ENCODE data around the gene FPGS. TPM values are rescaled to one million over a fixed set of nuclear protein-coding genes. Genes with fewer than 3 reads are reported as not detected.
"Not testable (repeated sequence)": the region's sequence is repeated elsewhere in the genome, so short reads cannot be mapped to it uniquely, and the experiment has no call there.

FPGS gene
- total RNA-seq, 4 donors from 2014 or later = 46.1 to 105 (median 71.5) TPM

DNA sequence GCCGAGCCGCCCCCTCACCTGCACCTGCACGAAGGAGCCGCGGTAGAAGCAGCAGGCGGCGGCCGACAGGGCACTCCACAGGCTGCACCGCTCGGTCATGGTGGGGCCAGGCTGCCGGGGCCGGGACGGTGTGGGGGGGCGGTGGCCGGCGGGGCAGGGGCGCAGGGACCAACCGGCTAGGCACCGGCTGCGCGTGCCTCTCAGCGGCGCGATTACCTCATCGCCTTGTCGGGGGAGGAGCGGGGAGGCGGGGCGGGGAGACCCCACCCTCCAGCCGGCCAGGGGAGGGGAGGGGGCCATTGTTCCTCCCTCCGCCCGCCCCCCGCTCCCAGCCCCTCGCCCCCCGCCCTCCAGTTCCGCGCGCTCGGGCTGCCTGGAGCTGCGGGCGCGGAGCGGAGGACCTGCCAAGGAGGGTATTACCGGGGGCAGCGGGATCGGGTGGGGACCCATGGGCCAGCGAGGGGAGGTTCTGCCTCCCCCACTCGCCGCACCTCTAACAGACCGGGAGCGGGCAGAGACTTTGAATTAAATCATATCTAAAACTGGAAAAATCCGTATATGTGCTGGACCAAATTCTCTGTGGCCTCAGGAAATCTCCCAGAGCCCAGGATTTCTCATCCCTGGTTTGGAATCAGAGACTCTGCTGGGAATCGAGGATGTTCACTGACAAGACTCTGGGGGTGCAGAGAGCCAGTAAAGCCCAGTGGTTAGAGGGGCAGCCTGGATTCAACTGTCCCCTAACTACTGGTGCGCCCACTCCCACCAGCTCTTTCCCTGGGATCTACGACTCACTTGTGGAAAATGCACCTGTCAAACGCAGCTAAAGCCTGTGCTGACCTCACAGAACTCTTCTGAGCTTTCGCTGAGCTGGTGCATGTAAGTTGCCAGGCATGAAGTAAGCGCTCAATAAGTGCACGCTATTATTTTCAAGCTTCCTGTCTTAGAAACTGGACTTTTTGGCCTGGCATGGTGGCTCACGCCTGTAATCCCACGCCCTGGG lies 47.3 kb upstream of the FPGS start:
- no peak overlapping the region for H3K27ac ChIP-seq
- TF ChIP-seq, protein P1, sequence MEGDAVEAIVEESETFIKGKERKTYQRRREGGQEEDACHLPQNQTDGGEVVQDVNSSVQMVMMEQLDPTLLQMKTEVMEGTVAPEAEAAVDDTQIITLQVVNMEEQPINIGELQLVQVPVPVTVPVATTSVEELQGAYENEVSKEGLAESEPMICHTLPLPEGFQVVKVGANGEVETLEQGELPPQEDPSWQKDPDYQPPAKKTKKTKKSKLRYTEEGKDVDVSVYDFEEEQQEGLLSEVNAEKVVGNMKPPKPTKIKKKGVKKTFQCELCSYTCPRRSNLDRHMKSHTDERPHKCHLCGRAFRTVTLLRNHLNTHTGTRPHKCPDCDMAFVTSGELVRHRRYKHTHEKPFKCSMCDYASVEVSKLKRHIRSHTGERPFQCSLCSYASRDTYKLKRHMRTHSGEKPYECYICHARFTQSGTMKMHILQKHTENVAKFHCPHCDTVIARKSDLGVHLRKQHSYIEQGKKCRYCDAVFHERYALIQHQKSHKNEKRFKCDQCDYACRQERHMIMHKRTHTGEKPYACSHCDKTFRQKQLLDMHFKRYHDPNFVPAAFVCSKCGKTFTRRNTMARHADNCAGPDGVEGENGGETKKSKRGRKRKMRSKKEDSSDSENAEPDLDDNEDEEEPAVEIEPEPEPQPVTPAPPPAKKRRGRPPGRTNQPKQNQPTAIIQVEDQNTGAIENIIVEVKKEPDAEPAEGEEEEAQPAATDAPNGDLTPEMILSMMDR (IDR thresholded peaks at IDR 0.05) = no peak
- TF ChIP-seq POLR2A (IDR thresholded peaks at IDR 0.05) = no peak
- peaks cover 0 to 5% (median 0%) of the 10 kb centered on the region in 4 donors for H3K4me1 ChIP-seq
- no peaks in the 10 kb centered on the region for H3K9me3 ChIP-seq
- H3K36me3 ChIP-seq = peaks cover 0 to 6% (median 0%) of the 10 kb centered on the region in 3 donors
- H3K27me3 ChIP-seq = peaks cover 0 to 18% of the 10 kb centered on the region in 2 donors
- no peak overlapping the region for H3K4me3 ChIP-seq
- DNase-seq = no peak

DNA sequence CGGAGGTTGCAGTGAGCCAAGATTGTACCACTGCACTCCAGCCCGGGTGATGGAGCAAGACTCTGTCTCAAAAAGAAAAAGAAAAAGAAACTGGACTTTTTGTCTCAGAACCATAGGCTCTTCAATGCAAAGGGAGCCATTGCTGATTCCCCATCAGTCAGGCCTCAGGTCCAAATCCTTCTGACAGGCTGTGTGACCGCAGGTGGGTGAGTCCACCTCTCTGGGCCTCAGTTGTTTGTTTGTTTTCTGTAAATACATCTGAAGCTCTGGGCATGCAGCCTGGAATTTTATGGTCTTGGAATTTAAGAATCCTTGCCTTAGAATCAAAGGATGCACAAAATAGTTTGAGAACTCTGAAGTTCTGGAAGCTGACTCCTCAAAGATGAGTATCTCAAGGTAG lies 46.4 kb upstream of the FPGS start:
- no peak overlapping the region for H3K4me3 ChIP-seq
- TF ChIP-seq, protein P1 (IDR thresholded peaks at IDR 0.05) = no peak
- TF ChIP-seq POLR2A (IDR thresholded peaks at IDR 0.05) = no peak
- DNase-seq = no peak
- no peaks in the 10 kb centered on the region for H3K36me3 ChIP-seq
- peaks cover 0 to 18% of the 10 kb centered on the region in 2 donors for H3K27me3 ChIP-seq
- no peak overlapping the region for H3K27ac ChIP-seq
- no peaks in the 10 kb centered on the region for H3K9me3 ChIP-seq
- H3K4me1 ChIP-seq = peaks cover 0 to 5% (median 0%) of the 10 kb centered on the region in 4 donors

DNA sequence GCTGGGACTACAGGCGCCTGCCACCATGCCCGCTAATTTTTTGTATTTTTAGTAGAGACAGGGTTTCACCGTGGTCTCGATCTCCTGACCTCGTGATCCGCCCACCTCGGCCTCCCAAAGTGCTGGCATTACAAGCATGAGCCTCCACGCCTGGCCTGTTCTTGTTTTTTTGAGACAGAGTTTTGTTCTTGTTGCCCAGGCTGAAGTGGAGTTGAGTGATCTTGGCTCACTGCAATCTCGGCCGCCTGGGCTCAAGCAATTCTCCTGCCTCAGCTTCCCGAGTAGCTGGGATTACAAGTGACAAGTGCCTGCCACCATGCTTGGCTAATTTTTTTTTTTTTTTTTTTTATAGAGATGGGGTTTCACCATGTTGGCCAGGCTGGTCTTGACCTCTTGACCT lies 45.9 kb upstream of the FPGS start:
- H3K27ac ChIP-seq, H3K4me3 ChIP-seq, H3K4me1 ChIP-seq, H3K36me3 ChIP-seq, H3K9me3 ChIP-seq, DNase-seq: not testable (repeated sequence)
- peaks cover 0 to 18% of the 10 kb centered on the region in 2 donors for H3K27me3 ChIP-seq

DNA sequence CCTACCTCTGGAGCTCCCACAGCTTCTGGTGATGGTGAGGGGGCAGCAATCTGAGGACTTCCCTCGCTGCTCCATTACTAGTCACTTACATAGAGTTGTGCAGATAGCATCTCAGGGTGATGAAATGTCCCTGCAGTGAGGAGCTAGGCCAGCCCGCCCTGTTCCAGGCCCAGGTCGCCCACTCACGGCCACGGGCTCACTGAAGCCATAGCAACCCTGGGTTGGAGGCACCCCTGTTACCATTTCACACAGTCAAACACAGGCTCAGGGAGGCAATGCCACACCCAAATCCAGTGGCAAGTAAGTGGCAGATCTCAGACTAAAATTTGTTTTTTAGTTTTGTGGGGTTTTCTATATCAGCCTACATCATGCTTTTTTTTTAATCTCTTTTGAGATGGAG lies 43.8 kb upstream of the FPGS start:
- H3K9me3 ChIP-seq = no peaks in the 10 kb centered on the region
- TF ChIP-seq, protein P1 (IDR thresholded peaks at IDR 0.05) = no peak
- TF ChIP-seq POLR2A (IDR thresholded peaks at IDR 0.05) = no peak
- H3K36me3 ChIP-seq = no peaks in the 10 kb centered on the region
- DNase-seq = no peak
- no peak overlapping the region for H3K4me3 ChIP-seq
- H3K27ac ChIP-seq = no peak overlapping the region
- H3K4me1 ChIP-seq = peaks cover 0 to 5% (median 0%) of the 10 kb centered on the region in 4 donors
- peaks cover 0 to 18% of the 10 kb centered on the region in 2 donors for H3K27me3 ChIP-seq

DNA sequence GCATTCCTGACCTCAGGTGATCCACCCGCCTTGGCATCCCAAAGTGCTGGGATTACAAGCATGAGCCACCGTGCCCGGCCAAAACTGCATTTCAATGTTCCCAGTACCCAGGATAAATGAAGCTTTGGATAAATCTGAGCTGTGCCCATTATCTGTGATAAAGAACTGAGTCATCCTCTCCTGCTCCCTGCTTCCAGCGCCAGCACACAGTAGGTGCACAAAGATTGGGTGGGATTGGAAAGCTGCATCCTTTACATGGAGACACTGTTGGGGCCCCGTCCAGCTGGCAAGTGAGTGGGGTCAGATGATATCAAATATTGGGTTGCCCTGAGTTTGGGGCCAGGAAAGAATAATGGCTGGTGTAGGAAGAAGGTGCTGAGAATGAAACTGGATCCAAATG lies 41.6 kb upstream of the FPGS start:
- no peaks in the 10 kb centered on the region for H3K4me1 ChIP-seq
- no peaks in the 10 kb centered on the region for H3K9me3 ChIP-seq
- no peaks in the 10 kb centered on the region for H3K36me3 ChIP-seq
- no peak for TF ChIP-seq POLR2A (IDR thresholded peaks at IDR 0.05)
- TF ChIP-seq, protein P1 (IDR thresholded peaks at IDR 0.05) = no peak
- peaks cover 0 to 2% of the 10 kb centered on the region in 2 donors for H3K27me3 ChIP-seq
- DNase-seq = no peak
- H3K4me3 ChIP-seq = no peak overlapping the region
- peak overlapping the region in 1 of 4 donors; percentile 14 for H3K27ac ChIP-seq

DNA sequence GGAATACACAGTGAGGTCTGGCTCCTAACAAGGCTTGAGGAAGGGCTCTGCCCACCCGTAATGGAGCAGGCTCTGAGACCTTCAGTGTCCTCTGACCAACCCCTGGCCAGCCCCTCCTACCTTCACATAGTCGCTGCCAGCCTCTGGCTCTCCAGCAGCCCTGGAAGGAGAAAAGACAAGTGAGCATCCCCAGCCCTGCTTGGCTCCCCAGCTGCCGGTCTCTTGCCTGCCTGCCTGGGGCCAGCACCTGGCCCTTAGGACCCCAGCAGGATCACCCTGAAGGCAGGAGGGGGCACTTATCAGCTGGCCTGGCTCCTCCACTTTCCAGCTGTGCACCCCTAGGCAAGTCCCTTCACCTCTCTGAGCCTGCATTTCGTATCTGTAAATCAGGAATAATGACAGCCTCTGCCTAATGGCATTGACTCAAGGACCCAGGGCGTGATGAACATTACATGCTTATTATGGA lies 41.2 kb upstream of the FPGS start:
- no peaks in the 10 kb centered on the region for H3K36me3 ChIP-seq
- no peaks in the 10 kb centered on the region for H3K4me1 ChIP-seq
- H3K9me3 ChIP-seq = no peaks in the 10 kb centered on the region
- H3K27me3 ChIP-seq = no peaks in the 10 kb centered on the region
- TF ChIP-seq, protein P1 (IDR thresholded peaks at IDR 0.05) = no peak
- TF ChIP-seq POLR2A (IDR thresholded peaks at IDR 0.05) = no peak
- H3K27ac ChIP-seq = peak overlapping the region in 2 of 4 donors; percentile 14 to 50
- no peak for DNase-seq
- H3K4me3 ChIP-seq = no peak overlapping the region
